Neural progenitor cell (in vitro differentiated cells): ENCODE results near the gene TK1.

Source experiments
- EZH2 ChIP-seq: fragments of 200-600 bp; sonication (generic); IDR thresholded peaks from 2 replicates; pipeline ENCODE4 v1.6.1; 2017; ENCODE audit warnings: antibody characterized with exemption, mild to moderate bottlenecking, moderate library complexity
- EZH2phosphoT487 ChIP-seq: fragments of 200-600 bp; sonication (generic); IDR thresholded peaks from 2 replicates; pipeline ENCODE4 v1.6.1; 2017; ENCODE audit warnings: antibody characterized with exemption
- TF ChIP-seq, protein P1 (sequence below): fragments of 200-600 bp; sonication (generic); IDR thresholded peaks from 2 replicates; pipeline ENCODE4 v1.5.1; 2017; ENCODE audit warnings: antibody characterized with exemption, mild to moderate bottlenecking

DNA sequence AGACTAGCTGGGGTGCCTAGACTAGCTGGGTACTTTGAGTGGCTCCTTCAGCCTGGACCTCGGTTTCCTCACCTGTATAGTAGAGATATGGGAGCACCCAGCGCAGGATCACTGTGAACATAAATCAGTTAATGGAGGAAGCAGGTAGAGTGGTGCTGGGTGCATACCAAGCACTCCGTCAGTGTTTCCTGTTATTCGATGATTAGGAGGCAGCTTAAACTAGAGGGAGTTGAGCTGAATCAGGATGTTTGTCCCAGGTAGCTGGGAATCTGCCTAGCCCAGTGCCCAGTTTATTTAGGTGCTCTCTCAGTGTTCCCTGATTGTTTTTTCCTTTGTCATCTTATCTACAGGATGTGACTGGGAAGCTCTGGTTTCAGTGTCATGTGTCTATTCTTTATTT, 36.2 kb upstream of the TK1 start:
- TF ChIP-seq, protein P1, sequence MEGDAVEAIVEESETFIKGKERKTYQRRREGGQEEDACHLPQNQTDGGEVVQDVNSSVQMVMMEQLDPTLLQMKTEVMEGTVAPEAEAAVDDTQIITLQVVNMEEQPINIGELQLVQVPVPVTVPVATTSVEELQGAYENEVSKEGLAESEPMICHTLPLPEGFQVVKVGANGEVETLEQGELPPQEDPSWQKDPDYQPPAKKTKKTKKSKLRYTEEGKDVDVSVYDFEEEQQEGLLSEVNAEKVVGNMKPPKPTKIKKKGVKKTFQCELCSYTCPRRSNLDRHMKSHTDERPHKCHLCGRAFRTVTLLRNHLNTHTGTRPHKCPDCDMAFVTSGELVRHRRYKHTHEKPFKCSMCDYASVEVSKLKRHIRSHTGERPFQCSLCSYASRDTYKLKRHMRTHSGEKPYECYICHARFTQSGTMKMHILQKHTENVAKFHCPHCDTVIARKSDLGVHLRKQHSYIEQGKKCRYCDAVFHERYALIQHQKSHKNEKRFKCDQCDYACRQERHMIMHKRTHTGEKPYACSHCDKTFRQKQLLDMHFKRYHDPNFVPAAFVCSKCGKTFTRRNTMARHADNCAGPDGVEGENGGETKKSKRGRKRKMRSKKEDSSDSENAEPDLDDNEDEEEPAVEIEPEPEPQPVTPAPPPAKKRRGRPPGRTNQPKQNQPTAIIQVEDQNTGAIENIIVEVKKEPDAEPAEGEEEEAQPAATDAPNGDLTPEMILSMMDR: no peak
- no peak for TF ChIP-seq EZH2phosphoT487
- no peak for TF ChIP-seq EZH2
